Panc1 (cell line): ENCODE data around the gene CSNK2A1. TPM values are rescaled to one million over a fixed set of nuclear protein-coding genes. Genes with fewer than 3 reads are reported as not detected.

Experiments used
- ATAC-seq: fragments of 200-7000 bp; cut with Tn5 transposase; 2 replicates; pipeline ENCODE4 v1.9.1; 2020; ENCODE audit warnings: mild to moderate bottlenecking, moderate library complexity
- BruUV-seq: library from RNA; stranded (reverse); fragments of 400-500 nt; replicated peaks from 2 replicates; lab custom pipeline; 2021; lab: Mats Ljungman, UMichigan
- CTCF ChIA-PET: fragments of 300-600 bp; sonication (Branson Sonifier 250); formaldehyde crosslinking; loops from one replicate; lab custom pipeline; 2022; ENCODE audit warnings: antibody characterized with exemption; lab: Charles Lee
- POLR2A ChIA-PET: fragments of 300-600 bp; sonication (Branson Sonifier 250); formaldehyde crosslinking; loops from one replicate; lab custom pipeline; 2022; ENCODE audit warnings: antibody characterized with exemption; lab: Charles Lee
- DNase-seq: peaks from one replicate; pipeline ENCODE4 v3.0.0-alpha.2; 2010; ENCODE audit warnings: low read depth, low spot score
- H3K27ac ChIP-seq: 2 replicates; pipeline ENCODE4 v1.5.1; 2011; ENCODE audit warnings: mild to moderate bottlenecking, low read length, inconsistent platforms
- H3K27me3 ChIP-seq: fragments of 200-500 bp; sonication (Bioruptor generic); 2 replicates; pipeline ENCODE4 v1.6.0; 2014; ENCODE audit warnings: low read length, inconsistent platforms; ENCODE audit not compliant: control insufficient read depth, insufficient read depth
- H3K36me3 ChIP-seq: fragments of 200-500 bp; sonication (Bioruptor generic); 2 replicates; pipeline ENCODE4 v1.5.1; 2014; ENCODE audit warnings: inconsistent platforms, mild to moderate bottlenecking, low read length, moderate library complexity; ENCODE audit not compliant: control insufficient read depth, insufficient read depth
- H3K4me1 ChIP-seq: 2 replicates; pipeline ENCODE4 v1.5.1; 2011; ENCODE audit warnings: inconsistent platforms, mild to moderate bottlenecking, low read length, moderate library complexity; ENCODE audit not compliant: control insufficient read depth, insufficient read depth
- H3K4me3 ChIP-seq, 2 experiments: 2 replicates each; pipeline ENCODE4 v1.5.1; 2011 to 2012; ENCODE audit warnings: low read depth in 2 of 2, low read length in 2 of 2, mild to moderate bottlenecking in 2 of 2, inconsistent platforms in 1 of 2, moderate library complexity in 1 of 2
- H3K9me3 ChIP-seq: fragments of 200-500 bp; sonication (Bioruptor generic); 2 replicates; pipeline ENCODE4 v1.5.1; 2014; ENCODE audit warnings: low read depth, mild to moderate bottlenecking, inconsistent platforms, low read length, moderate library complexity; ENCODE audit not compliant: control insufficient read depth, insufficient read depth
- POLR2AphosphoS5 ChIP-seq: IDR thresholded peaks from 2 replicates; pipeline ENCODE4 v1.6.1; 2012; ENCODE audit warnings: mild to moderate bottlenecking, low read depth, low read length, moderate library complexity
- SIN3A ChIP-seq: IDR thresholded peaks from 2 replicates; pipeline ENCODE4 v1.6.1; 2012; ENCODE audit warnings: low read depth, mild to moderate bottlenecking, low read length, moderate library complexity, borderline replicate concordance; ENCODE audit not compliant: insufficient read depth
- TCF7L2 ChIP-seq: IDR thresholded peaks from 2 replicates; pipeline ENCODE4 v1.6.1; 2011; ENCODE audit warnings: mild to moderate bottlenecking, low read depth, low read length, inconsistent platforms
- in situ Hi-C: cut with HindIII; loops from 2 replicates; pipeline ENCODE4 v1.10.0; 2016; ENCODE audit warnings: low sequenced_read_pairs, low pct_unique_long_range_greater_than_20kb
- intact Hi-C: fragments of 100-400 bp; cut with micrococcal nuclease; formaldehyde crosslinking; loops from one replicate; pipeline ENCODE4 v1.10.0; 2022; ENCODE audit not compliant: unreplicated experiment
- total RNA-seq: library from RNA; stranded (reverse); gene quantifications from one replicate; pipeline ENCODE4 v1.2.1, GENCODE V29; 2021; ENCODE audit not compliant: unreplicated experiment
- TF ChIP-seq, protein P1 (sequence below), 2 experiments: IDR thresholded peaks; 2 replicates each; pipeline ENCODE4 v1.6.1; 2011 to 2012; ENCODE audit warnings: low read depth in 2 of 2, control low read depth in 1 of 2, low read length in 1 of 2, mild to moderate bottlenecking in 1 of 2, moderate library complexity in 1 of 2; ENCODE audit not compliant: insufficient read depth in 1 of 2
- TF ChIP-seq, protein P2 (sequence below): fragments of 450-650 bp; IDR thresholded peaks from 2 replicates; pipeline ENCODE4 v1.5.1; 2017; ENCODE audit warnings: mild to moderate bottlenecking

Gene CSNK2A1
- total RNA-seq, 1 experiment from 2014 or later, result 191 TPM

DNA sequence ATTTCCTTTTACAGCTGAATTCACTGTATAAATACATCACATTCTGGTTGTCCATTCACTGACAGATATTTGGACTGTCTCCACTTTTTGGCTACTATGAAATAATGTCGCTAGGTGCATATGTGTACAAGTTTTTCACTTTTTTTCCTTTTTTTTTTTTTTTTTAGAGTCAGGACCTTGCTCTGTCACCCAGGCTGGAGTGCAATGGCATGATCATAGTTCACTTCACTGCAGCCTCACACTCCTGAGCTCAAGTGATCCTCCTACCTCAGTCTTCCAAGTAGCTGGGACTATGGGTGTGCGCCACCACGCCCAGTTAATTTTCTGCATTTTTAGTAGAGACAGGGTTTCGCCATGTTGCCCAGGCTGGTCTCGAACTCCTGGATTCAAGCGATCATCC lies 13.3 kb downstream of the CSNK2A1 start:
- Histone ChIP-seq H3K27ac (peak overlapping the region; percentile 48; the same call in 1 of the 2 replicates), H3K9me3 (no peaks in the 10 kb centered on the region), H3K36me3 (no peaks in the 10 kb centered on the region), H3K27me3 (no peaks in the 10 kb centered on the region), H3K4me1 (peaks cover 17% of the 10 kb centered on the region), H3K4me3 (no peak overlapping the region)
- ATAC-seq (no peak), DNase-seq (no peak)
- in situ Hi-C loops (no loop called here), intact Hi-C loops (no loop called here)
- CTCF ChIA-PET, result no interaction called here
- POLR2A ChIA-PET, result interaction anchor here (0.6 kb wide), 1 partner anchor 288 kb away, joined by 19 read pairs; no protein-coding TSS in a partner anchor
- BruUV-seq, result no TSS peak
- TF ChIP-seq, protein P1, sequence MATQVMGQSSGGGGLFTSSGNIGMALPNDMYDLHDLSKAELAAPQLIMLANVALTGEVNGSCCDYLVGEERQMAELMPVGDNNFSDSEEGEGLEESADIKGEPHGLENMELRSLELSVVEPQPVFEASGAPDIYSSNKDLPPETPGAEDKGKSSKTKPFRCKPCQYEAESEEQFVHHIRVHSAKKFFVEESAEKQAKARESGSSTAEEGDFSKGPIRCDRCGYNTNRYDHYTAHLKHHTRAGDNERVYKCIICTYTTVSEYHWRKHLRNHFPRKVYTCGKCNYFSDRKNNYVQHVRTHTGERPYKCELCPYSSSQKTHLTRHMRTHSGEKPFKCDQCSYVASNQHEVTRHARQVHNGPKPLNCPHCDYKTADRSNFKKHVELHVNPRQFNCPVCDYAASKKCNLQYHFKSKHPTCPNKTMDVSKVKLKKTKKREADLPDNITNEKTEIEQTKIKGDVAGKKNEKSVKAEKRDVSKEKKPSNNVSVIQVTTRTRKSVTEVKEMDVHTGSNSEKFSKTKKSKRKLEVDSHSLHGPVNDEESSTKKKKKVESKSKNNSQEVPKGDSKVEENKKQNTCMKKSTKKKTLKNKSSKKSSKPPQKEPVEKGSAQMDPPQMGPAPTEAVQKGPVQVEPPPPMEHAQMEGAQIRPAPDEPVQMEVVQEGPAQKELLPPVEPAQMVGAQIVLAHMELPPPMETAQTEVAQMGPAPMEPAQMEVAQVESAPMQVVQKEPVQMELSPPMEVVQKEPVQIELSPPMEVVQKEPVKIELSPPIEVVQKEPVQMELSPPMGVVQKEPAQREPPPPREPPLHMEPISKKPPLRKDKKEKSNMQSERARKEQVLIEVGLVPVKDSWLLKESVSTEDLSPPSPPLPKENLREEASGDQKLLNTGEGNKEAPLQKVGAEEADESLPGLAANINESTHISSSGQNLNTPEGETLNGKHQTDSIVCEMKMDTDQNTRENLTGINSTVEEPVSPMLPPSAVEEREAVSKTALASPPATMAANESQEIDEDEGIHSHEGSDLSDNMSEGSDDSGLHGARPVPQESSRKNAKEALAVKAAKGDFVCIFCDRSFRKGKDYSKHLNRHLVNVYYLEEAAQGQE (IDR thresholded peaks at IDR 0.05; ENCODE audit: insufficient read depth in 1 of 2, low read depth in 2 of 2, low read length in 1 of 2), result no peak
- no peak for TF ChIP-seq POLR2AphosphoS5
- no peak for TF ChIP-seq SIN3A
- TF ChIP-seq, protein P2, sequence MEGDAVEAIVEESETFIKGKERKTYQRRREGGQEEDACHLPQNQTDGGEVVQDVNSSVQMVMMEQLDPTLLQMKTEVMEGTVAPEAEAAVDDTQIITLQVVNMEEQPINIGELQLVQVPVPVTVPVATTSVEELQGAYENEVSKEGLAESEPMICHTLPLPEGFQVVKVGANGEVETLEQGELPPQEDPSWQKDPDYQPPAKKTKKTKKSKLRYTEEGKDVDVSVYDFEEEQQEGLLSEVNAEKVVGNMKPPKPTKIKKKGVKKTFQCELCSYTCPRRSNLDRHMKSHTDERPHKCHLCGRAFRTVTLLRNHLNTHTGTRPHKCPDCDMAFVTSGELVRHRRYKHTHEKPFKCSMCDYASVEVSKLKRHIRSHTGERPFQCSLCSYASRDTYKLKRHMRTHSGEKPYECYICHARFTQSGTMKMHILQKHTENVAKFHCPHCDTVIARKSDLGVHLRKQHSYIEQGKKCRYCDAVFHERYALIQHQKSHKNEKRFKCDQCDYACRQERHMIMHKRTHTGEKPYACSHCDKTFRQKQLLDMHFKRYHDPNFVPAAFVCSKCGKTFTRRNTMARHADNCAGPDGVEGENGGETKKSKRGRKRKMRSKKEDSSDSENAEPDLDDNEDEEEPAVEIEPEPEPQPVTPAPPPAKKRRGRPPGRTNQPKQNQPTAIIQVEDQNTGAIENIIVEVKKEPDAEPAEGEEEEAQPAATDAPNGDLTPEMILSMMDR, result no peak
- no peak for TF ChIP-seq TCF7L2

DNA sequence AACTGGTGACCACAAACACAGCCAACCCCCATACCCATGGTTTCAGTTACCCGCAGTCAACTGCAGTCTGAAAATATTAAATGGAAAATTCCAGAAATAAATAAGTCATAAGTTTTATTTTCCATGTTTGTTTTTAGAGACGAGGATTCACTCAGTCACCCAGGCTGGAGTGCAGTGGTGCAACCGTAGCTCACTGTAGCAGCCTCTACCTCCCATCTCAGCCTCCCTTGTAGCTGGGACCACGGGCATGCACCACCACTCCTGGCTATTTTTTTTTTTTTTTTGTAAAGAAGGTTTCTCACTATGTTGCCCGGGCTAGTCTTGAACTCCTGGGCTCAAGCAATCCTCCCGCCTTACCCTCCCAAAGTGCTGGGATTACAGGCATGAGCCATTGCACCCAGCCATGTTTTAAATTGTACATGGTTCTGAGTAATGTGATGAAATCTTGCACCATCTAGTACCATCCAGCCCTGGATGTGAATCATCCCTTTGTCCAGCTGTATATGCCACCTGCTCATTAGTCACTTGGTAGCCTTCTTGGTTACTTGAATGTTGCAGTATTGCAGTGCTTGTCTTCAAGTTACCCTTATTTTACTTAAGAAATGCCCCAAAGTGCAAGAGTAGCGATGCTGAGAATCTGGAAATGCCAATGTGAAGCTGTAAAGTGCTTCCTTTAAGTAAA lies 14.5 kb downstream of the CSNK2A1 start:
- in situ Hi-C loops (no loop called here), intact Hi-C loops (no loop called here)
- no peak overlapping the region for H3K4me3 ChIP-seq
- ChIA-PET CTCF (no interaction called here), POLR2A (no interaction called here)
- TF ChIP-seq POLR2AphosphoS5 (no peak), TCF7L2 (no peak), SIN3A (no peak)
- TF ChIP-seq, protein P1 (IDR thresholded peaks at IDR 0.05; ENCODE audit: insufficient read depth in 1 of 2, low read depth in 2 of 2, low read length in 1 of 2), result no peak
- TF ChIP-seq, protein P2, result no peak
- no peaks in the 10 kb centered on the region for H3K27me3 ChIP-seq
- peak overlapping the region; percentile 48; the same call in 1 of the 2 replicates for H3K27ac ChIP-seq
- peaks cover 17% of the 10 kb centered on the region for H3K4me1 ChIP-seq
- peak; percentile 80 for ATAC-seq
- DNase-seq, result peak; percentile 92
- H3K9me3 ChIP-seq, result no peaks in the 10 kb centered on the region
- BruUV-seq, result no TSS peak
- no peaks in the 10 kb centered on the region for H3K36me3 ChIP-seq
